Measurements from ENCODE around the gene VAT1L. TPM values are rescaled to one million over a fixed set of nuclear protein-coding genes. Genes with fewer than 3 reads are reported as not detected.

VAT1L gene, protein sequence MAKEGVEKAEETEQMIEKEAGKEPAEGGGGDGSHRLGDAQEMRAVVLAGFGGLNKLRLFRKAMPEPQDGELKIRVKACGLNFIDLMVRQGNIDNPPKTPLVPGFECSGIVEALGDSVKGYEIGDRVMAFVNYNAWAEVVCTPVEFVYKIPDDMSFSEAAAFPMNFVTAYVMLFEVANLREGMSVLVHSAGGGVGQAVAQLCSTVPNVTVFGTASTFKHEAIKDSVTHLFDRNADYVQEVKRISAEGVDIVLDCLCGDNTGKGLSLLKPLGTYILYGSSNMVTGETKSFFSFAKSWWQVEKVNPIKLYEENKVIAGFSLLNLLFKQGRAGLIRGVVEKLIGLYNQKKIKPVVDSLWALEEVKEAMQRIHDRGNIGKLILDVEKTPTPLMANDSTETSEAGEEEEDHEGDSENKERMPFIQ
- total RNA-seq = not detected in 2 replicates

DNA sequence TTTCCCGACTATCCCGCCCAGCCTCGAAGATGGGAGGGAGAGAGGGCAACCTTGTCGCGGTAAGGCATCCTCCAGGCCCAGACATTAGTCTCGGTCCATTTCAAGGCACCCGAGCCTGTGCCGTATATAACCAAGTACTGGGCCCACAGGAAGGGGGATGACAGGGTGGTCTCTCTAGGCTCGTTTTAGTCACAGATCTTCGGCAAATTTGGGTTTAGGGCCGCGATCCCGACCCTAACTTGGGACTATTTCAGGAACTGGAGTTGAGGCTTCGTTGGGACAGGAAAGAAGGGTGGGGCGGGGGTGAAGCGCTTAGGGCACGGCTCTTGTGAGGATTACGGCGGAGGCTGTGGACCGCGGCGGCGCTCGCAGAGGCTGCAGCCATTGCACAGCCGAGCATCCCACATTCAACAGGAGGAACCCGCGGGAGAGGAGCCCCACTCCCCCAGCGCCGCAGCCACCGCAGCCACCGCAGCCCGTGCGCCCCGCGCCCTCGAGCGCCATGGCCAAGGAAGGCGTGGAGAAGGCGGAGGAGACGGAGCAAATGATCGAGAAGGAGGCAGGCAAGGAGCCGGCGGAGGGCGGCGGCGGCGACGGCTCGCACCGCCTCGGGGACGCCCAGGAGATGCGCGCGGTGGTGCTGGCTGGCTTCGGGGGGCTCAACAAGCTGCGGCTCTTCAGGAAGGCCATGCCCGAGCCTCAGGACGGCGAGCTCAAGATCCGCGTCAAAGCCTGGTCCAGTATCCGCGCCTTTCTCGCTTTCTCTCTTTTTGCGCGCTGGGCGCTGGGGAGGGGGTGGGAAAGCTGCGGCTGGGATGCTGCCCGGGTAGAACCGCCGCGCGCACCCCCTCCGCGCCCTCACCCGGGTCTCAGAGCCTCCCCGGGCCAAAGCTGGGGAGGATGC, at the start of gene VAT1L:
Gene VAT1L, plus strand, starts transcription at position 384 of the 904 bp plus-strand sequence. Its CDS starts 119 bp downstream, at position 503.
- H3K9me3 Mint-ChIP-seq = no peaks in the 10 kb centered on the region
- H3K27ac Mint-ChIP-seq = no peak within 1 kb of the TSS
- intact Hi-C loops (cut with micrococcal nuclease) = loop anchor here (10.0 kb wide), 1 partner anchor 186 kb away; no protein-coding TSS in a partner anchor
- H3K4me1 Mint-ChIP-seq (ENCODE audit: low read depth) = peaks cover 6% of the 10 kb centered on the region
- DNase-seq (ENCODE audit: low spot score) = peak; percentile 0
- H3K4me3 Mint-ChIP-seq = peak within 1 kb of the TSS; percentile 74
- peaks cover 44% of the 10 kb centered on the region for H3K27me3 Mint-ChIP-seq (ENCODE audit: insufficient read depth)
- H3K36me3 Mint-ChIP-seq (ENCODE audit: low read depth) = no peaks in the 10 kb centered on the region

DNA sequence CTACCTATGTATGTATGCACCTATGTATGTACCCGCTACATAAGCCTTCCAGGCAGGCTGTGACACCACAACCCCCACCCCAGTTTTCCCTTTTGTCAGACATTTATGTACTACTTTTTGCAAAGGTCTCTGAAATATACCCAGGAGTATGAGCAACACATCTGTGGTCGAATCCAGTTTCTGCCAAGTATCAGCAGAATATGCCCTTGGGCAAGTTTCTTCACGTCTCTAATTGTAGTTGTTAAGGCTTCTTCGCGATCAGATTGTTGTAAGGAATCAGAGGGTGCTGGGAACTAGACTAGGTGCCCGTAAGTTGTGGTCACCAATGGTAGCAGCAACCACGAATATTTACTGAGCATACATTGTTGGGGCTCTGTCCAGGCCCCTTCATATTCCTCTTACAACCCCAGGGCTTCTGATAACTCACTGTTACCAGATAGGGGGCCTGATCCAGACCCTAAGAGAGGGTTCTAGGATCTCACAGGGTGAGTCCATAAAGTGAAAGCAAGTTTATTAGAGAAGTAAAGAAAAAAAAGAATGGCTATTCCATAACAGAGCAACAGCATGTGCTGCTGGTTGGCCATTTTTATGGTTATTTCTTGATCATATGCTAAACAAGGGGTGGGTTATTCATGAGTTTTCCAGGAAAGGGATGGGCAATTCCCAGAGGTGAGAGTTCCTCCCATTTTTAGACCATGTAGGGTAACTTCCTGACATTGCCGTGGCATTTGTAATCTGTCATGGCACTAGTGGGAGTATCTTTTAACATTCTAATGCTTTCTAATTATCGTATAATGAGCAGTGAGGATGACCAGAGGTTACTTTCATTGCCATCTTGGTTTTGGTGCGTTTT, 49.4 kb upstream of the VAT1L start:
- intact Hi-C loops (cut with micrococcal nuclease) = no loop called here
- no peaks in the 10 kb centered on the region for H3K27me3 Mint-ChIP-seq (ENCODE audit: insufficient read depth)
- no peak overlapping the region for H3K27ac Mint-ChIP-seq
- peaks cover 6% of the 10 kb centered on the region for H3K4me1 Mint-ChIP-seq (ENCODE audit: low read depth)
- no peaks in the 10 kb centered on the region for H3K36me3 Mint-ChIP-seq (ENCODE audit: low read depth)
- peaks cover 3% of the 10 kb centered on the region for H3K9me3 Mint-ChIP-seq
- no peak overlapping the region for H3K4me3 Mint-ChIP-seq
- no peak for DNase-seq (ENCODE audit: low spot score)

DNA sequence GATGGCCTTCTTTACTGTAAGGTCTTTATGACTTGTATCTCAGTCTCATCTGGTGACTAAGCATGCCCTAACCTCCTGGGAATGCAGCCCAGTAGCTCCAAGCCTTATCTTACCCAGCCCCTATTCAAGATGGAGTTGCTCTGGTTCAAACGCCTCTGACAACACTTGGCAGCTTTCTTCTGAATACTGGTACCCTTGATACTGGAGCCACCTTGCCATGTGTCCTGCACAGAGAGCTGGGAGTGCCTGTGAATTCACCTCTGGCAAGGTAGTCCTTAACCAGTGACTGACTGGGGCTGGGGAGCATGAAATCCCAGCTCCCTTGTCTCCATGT, 48.8 kb upstream of the VAT1L start:
- Mint-ChIP-seq H3K4me3 (no peak overlapping the region), H3K27ac (no peak overlapping the region), H3K4me1 (ENCODE audit: low read depth) (peaks cover 6% of the 10 kb centered on the region), H3K36me3 (ENCODE audit: low read depth) (no peaks in the 10 kb centered on the region), H3K9me3 (peaks cover 3% of the 10 kb centered on the region), H3K27me3 (ENCODE audit: insufficient read depth) (no peaks in the 10 kb centered on the region)
- no peak for DNase-seq (ENCODE audit: low spot score)
- intact Hi-C loops (cut with micrococcal nuclease) = no loop called here

DNA sequence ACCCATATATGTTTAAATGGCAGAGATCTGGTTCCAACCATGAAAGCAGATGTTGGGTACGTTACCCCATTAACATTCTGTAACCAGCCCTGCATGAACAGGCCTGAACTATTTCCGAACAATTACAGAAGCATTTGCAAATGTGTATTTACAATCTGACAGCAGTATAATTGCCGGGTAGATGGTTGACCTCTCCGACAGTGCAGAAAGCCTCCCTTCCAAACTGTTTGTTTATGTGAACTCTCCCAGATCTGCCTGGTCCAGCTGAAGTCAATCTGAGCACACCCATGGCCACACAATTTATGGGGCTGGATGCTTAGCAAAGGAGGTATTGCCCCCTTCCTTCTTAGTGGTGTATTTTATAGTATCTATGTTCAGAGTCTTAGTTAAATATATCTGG, 44.2 kb upstream of the VAT1L start:
- Mint-ChIP-seq H3K27ac (no peak overlapping the region), H3K4me3 (no peak overlapping the region), H3K9me3 (no peaks in the 10 kb centered on the region), H3K4me1 (ENCODE audit: low read depth) (no peaks in the 10 kb centered on the region), H3K36me3 (ENCODE audit: low read depth) (no peaks in the 10 kb centered on the region), H3K27me3 (ENCODE audit: insufficient read depth) (no peaks in the 10 kb centered on the region)
- intact Hi-C loops (cut with micrococcal nuclease) = no loop called here
- no peak for DNase-seq (ENCODE audit: low spot score)

DNA sequence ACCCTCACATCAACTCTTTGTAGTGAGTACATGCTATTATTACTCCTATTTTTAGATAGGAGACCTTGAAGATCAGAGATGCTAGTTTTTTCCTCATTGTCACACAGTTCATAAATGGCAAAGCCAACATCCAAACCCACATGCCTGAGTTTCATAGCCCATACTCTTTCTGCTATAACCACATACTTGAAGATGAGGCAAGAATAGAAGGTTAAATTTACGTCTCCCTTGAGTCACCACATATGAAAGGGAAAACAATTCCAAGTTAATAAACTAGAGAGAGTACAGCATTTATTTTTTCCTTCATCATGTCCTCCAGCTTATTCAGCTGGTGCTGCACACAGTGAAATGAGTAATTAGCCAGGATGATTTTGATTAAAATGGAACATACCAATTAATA, 42.4 kb upstream of the VAT1L start:
- Mint-ChIP-seq H3K9me3 (no peaks in the 10 kb centered on the region), H3K36me3 (ENCODE audit: low read depth) (no peaks in the 10 kb centered on the region), H3K27ac (no peak overlapping the region), H3K4me3 (no peak overlapping the region), H3K27me3 (ENCODE audit: insufficient read depth) (peaks cover 5% of the 10 kb centered on the region), H3K4me1 (ENCODE audit: low read depth) (no peaks in the 10 kb centered on the region)
- intact Hi-C loops (cut with micrococcal nuclease) = no loop called here
- DNase-seq (ENCODE audit: low spot score) = no peak

DNA sequence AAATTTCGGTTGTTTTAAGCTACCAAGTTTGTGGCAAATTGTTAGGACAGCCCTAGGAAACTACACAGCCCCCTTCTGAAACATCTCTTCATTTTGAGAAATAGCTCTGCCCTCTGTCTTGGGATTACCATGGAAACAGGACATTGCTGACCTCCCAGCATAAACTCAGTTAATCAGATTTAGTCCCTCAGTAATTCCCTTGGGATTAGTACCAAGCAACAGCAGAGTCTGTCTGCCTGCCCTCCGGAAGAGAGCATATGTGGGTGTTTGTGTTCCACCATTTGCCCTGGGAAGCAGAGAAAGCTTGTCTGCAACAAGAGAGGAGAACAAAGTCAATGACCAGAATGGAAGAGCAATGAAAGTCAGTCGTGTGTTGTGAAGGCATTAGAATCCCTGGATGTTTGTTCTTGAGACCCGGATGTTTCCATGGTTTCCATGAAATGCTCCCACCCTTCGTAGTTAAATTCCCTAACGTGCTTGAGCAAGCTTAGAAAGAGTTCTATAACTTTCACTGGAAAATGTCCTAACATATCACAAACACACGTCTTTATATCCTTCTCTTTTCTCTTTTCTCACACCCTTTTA, 39.9 kb upstream of the VAT1L start:
- Mint-ChIP-seq H3K36me3 (ENCODE audit: low read depth) (no peaks in the 10 kb centered on the region), H3K4me1 (ENCODE audit: low read depth) (no peaks in the 10 kb centered on the region), H3K4me3 (no peak overlapping the region), H3K27ac (no peak overlapping the region), H3K9me3 (no peaks in the 10 kb centered on the region), H3K27me3 (ENCODE audit: insufficient read depth) (peaks cover 10% of the 10 kb centered on the region)
- intact Hi-C loops (cut with micrococcal nuclease) = no loop called here
- no peak for DNase-seq (ENCODE audit: low spot score)

DNA sequence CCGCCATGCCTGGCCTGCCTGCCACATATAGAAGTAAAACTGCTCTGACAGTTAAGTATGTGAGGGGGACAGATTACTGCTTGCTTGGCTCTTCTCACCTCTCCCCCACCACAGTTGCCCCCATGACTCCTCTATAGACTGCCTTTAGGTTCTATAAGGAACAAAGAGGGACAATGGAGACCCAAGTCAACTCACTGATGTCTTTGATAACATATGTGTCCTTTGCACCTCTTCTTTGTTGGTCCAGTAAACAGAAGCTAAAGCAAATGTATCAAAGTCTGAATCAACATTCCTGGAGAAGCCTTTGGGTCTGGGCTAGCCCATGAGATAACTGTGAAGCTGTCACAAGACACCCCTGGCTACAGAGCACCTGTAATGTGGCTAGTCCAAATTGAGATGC, 38.9 kb upstream of the VAT1L start:
- Mint-ChIP-seq H3K36me3 (ENCODE audit: low read depth) (no peaks in the 10 kb centered on the region), H3K4me3 (no peak overlapping the region), H3K27me3 (ENCODE audit: insufficient read depth) (peaks cover 10% of the 10 kb centered on the region), H3K4me1 (ENCODE audit: low read depth) (no peaks in the 10 kb centered on the region), H3K9me3 (no peaks in the 10 kb centered on the region), H3K27ac (no peak overlapping the region)
- no peak for DNase-seq (ENCODE audit: low spot score)
- intact Hi-C loops (cut with micrococcal nuclease) = no loop called here

DNA sequence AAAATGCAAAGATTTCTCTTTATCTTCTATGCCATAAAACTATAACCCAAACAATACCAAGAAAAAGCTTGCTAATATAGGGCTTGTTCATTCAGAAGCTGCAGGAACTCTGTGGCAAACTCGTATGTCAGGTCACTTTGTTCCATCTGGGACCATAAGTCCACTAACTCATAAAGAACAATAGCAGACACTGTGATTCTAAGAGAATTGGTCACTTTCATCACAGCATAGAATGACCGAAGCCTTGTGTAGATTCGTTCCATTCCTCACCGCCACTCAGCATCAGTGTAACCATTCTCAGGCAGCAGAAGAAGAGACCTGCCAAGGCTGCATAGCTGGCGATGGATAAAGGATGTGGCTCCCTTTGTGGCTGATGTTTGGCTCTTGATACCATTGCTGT, 30.3 kb upstream of the VAT1L start:
- Mint-ChIP-seq H3K9me3 (no peaks in the 10 kb centered on the region), H3K4me1 (ENCODE audit: low read depth) (no peaks in the 10 kb centered on the region)
- intact Hi-C loops (cut with micrococcal nuclease) = no loop called here

DNA sequence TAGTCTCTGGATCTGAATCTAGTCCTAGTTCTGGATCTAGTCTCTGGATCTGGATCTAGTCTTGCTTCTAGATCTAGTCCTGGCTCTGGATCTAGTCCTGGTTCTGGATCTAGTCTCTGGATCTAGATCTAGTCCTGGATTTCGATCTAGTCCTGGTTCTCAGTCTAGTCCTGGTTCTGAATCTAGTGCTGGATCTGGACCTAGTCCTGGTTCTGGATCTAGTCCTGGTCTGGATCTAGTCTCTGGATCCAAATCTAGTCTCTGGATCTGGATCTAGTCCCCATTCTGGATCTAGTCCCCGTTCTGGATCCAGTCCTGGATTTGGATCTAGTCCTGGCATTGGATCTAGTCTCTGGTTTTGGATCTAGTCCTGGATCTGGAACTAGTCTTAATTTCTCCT, 29.9 kb upstream of the VAT1L start:
- H3K27ac Mint-ChIP-seq = no peak overlapping the region
- H3K36me3 Mint-ChIP-seq (ENCODE audit: low read depth) = no peaks in the 10 kb centered on the region
- H3K27me3 Mint-ChIP-seq (ENCODE audit: insufficient read depth) = peaks cover 2% of the 10 kb centered on the region
- intact Hi-C loops (cut with micrococcal nuclease) = no loop called here
- no peak for DNase-seq (ENCODE audit: low spot score)
- H3K4me3 Mint-ChIP-seq = no peak overlapping the region
- H3K4me1 Mint-ChIP-seq (ENCODE audit: low read depth) = no peaks in the 10 kb centered on the region
- no peaks in the 10 kb centered on the region for H3K9me3 Mint-ChIP-seq

More for the DNA sequence above, 30.3 kb upstream of the VAT1L start:
- Mint-ChIP-seq H3K36me3 (ENCODE audit: low read depth) (no peaks in the 10 kb centered on the region), H3K27ac (no peak overlapping the region), H3K27me3 (ENCODE audit: insufficient read depth) (peaks cover 2% of the 10 kb centered on the region), H3K4me3 (no peak overlapping the region)
- DNase-seq (ENCODE audit: low spot score) = no peak

DNA sequence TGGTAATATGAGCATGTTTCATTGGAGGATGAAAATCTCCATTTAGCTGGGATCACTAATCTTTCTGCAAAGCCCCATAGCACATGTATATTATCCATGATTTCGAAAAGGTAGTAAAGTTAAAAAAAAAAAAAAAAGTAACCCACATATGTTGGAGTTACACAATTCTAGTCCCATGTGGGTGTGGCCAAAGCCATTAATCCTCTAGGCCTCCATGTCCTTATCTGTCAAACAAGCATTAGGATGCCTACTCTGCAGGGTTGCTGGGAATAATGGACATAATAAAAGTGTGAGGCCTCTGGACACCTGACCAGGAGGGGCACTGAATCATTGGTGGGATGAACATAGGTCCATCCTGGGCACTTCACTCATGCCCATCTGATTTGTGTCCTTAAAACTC, 29.2 kb upstream of the VAT1L start:
- Mint-ChIP-seq H3K4me1 (ENCODE audit: low read depth) (no peaks in the 10 kb centered on the region), H3K27ac (no peak overlapping the region), H3K27me3 (ENCODE audit: insufficient read depth) (peaks cover 2% of the 10 kb centered on the region), H3K36me3 (ENCODE audit: low read depth) (no peaks in the 10 kb centered on the region), H3K9me3 (no peaks in the 10 kb centered on the region), H3K4me3 (no peak overlapping the region)
- no peak for DNase-seq (ENCODE audit: low spot score)
- intact Hi-C loops (cut with micrococcal nuclease) = no loop called here

DNA sequence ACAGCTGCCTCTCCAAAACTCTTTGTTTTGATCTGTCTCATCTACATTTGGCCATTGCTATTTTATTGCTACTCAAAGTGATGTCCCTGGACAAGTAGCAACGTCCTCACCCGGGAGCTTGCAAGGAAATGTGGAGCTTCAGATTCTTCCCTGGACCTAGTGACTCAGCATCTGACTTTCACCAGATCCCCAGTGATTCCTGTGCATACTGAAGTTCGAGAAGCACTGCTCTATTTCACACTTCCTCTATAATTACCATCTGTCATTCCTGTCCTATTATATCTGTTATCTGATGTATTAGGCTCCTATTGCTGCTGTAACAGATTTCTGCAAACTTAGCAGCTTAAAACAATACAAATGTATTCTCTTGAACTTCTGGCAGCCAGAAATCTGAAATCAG, 28.5 kb upstream of the VAT1L start:
- H3K4me3 Mint-ChIP-seq = no peak overlapping the region
- intact Hi-C loops (cut with micrococcal nuclease) = no loop called here
- H3K27me3 Mint-ChIP-seq (ENCODE audit: insufficient read depth) = peaks cover 2% of the 10 kb centered on the region
- H3K4me1 Mint-ChIP-seq (ENCODE audit: low read depth) = no peaks in the 10 kb centered on the region
- no peak overlapping the region for H3K27ac Mint-ChIP-seq
- no peaks in the 10 kb centered on the region for H3K9me3 Mint-ChIP-seq
- H3K36me3 Mint-ChIP-seq (ENCODE audit: low read depth) = no peaks in the 10 kb centered on the region
- DNase-seq (ENCODE audit: low spot score) = no peak

DNA sequence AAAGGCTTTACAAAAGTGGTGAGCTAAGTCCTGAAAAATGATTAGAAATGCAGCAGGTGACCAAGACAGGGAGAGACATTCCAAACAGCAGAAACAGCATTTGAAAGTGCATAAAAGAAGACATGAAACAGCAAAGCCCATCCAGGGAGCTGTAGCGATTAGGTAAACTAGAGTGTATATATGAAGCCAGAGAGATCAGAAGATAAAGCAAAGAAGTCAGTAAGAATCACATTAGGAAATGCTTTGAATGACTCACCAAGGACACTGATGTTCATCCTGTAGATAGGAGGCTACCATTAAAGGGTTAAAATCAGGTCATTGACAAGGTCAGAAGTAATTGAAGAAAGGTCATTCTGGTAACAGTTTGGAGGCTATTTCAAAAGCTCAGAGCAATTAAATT, 27.6 kb upstream of the VAT1L start:
- Mint-ChIP-seq H3K27ac (no peak overlapping the region), H3K9me3 (no peaks in the 10 kb centered on the region), H3K36me3 (ENCODE audit: low read depth) (no peaks in the 10 kb centered on the region), H3K4me1 (ENCODE audit: low read depth) (no peaks in the 10 kb centered on the region), H3K4me3 (no peak overlapping the region), H3K27me3 (ENCODE audit: insufficient read depth) (peaks cover 2% of the 10 kb centered on the region)
- intact Hi-C loops (cut with micrococcal nuclease) = no loop called here
- no peak for DNase-seq (ENCODE audit: low spot score)

Measured in activated T-helper 1 cell treated with anti-CD3 and anti-CD28 coated beads, Interleukin-12 subunit alpha, Interleukin-12 subunit beta, Interleukin-2, Interleukin-4 antibody, amounts not matched to agents 30 ng/mL and 10 ng/mL and 1 ng/mL, durations not matched to agents 14 hours and 24 hours and 36 hours (primary cell).